Right lobe of liver (tissue), 6 donors: Measurements from ENCODE around the gene NANS. TPM values are rescaled to one million over a fixed set of nuclear protein-coding genes. Genes with fewer than 3 reads are reported as not detected.

Experiments
- ATAC-seq, 4 donors: fragments of 200-7000 bp; cut with Tn5 transposase; one replicate each; pipeline ENCODE4 v1.9.1; 2020; ENCODE audit warnings: mild to moderate bottlenecking in 4 of 4, moderate library complexity in 4 of 4
- DNase-seq, 3 donors: peaks; one replicate each; pipeline ENCODE4 v3.0.0-alpha.2; 2020
- H3K27ac ChIP-seq, 3 donors: fragments of 200-600 bp; one replicate each; pipeline ENCODE4 v1.8.0; 2022
- H3K27me3 ChIP-seq, 2 donors: fragments of 200-600 bp; one replicate each; pipeline ENCODE4 v1.8.0; 2022
- H3K36me3 ChIP-seq, 4 donors: fragments of 200-600 bp; sonication (generic) in 1 of 4; one replicate each; pipeline versions ENCODE4 v1.5.1 to v1.8.0; 2017 to 2022; ENCODE audit warnings: control low read depth in 1 of 4
- H3K4me1 ChIP-seq, 4 donors: fragments of 200-600 bp; sonication (generic) in 1 of 4; one replicate each; pipeline versions ENCODE4 v1.5.1 to v1.8.0; 2017 to 2022; ENCODE audit warnings: control low read depth in 1 of 4
- H3K4me3 ChIP-seq, 3 donors: fragments of 200-600 bp; one replicate each; pipeline ENCODE4 v1.8.0; 2022
- H3K9me3 ChIP-seq, 4 donors: fragments of 200-600 bp; sonication (generic) in 1 of 4; one replicate each; pipeline versions ENCODE4 v1.5.1 to v1.8.0; 2017 to 2022; ENCODE audit warnings: control low read depth in 1 of 4
- CTCF ChIP-seq, 4 donors: fragments of 200-600 bp in 3 of 4; fragments of 450-650 bp in 1 of 4; IDR thresholded peaks; one replicate each; pipeline versions ENCODE4 v1.5.1 to v1.8.0; 2016 to 2022; ENCODE audit warnings: antibody characterized with exemption in 4 of 4, mild to moderate bottlenecking in 2 of 4
- POLR2A ChIP-seq: fragments of 450-650 bp; IDR thresholded peaks from one replicate; pipeline ENCODE4 v1.6.1; 2017; ENCODE audit warnings: antibody characterized with exemption, mild to moderate bottlenecking
- WGBS: methylation state at CpG from one replicate; pipeline ENCODE4 v1.1.6; 2018; ENCODE audit warnings: low coverage, low lambda C conversion rate; ENCODE audit not compliant: insufficient coverage; ENCODE audit errors: missing lambda C conversion rate; 5-methylcytosine and 5-hydroxymethylcytosine counted together
- intact Hi-C, 2 donors: fragments of 100-400 bp; cut with DNase I; formaldehyde crosslinking; loops; one replicate each; pipeline versions ENCODE4 v1.11.2 to v1.14.1; 2022
- total RNA-seq, 6 experiments: library from RNA; depleted of rRNA in 2 of 6; stranded (reverse); fragments of >200 nt in 2 of 6; fragmentation: NEBNext Ultra II Directional in 3 of 6; extraction: Animal tissue kit (Norgen Biotek cat#: 25700) in 3 of 6; gene quantifications; one replicate each; pipeline versions ENCODE4 v1.1.0 to v1.2.4, GENCODE V29; 2016 to 2023
- donor health status: DM: no; HTN: yes; CAD: no.
- donor health status: DM: no; HTN: no; CAD: no.
- donor health status: DM: no; HTN: no; CAD: no.
- donor health status: DM: no; HTN: yes; CAD: no.
- donor health status: DM: no; HTN: yes; CAD: no.

Gene NANS
- total RNA-seq, 6 experiments from 2014 or later = 16.4 to 43.2 (median 30.2) TPM

DNA sequence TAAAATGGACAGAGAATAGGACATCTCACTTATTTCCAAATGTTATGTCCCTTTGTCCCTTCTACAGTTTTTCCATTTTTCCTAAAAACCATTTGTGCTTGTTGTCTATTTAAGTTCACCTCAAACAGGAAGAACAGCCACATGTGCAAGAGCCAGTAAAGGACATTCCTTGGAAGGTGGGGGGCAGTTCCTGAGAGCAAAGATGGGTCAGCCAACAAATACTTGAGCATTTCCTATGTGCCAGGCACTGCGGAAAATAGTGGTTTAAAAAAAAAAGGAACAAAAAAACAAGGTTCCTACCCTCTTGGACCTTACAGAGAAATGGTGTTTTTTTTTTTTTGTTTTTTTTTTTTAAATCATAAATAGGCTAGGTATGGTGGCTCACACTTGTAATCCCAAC lies 46.6 kb upstream of the NANS start:
- intact Hi-C loops = no loop called here
- Histone ChIP-seq H3K4me3 (no peak overlapping the region), H3K4me1 (no peaks in the 10 kb centered on the region), H3K36me3 (peaks cover 0 to 84% (median 28%) of the 10 kb centered on the region in 4 donors), H3K9me3 (no peaks in the 10 kb centered on the region), H3K27ac (no peak overlapping the region), H3K27me3 (no peaks in the 10 kb centered on the region)
- peak; percentile 53 to 68 (median 62) for ATAC-seq
- TF ChIP-seq CTCF (IDR thresholded peaks at IDR 0.05) = no peak
- no peak for TF ChIP-seq POLR2A
- 20% methylated on average over 1 of the region's 1 CpG for WGBS
- DNase-seq = no peak

GRCh38 chr9:98010445-98010844 lies 46.1 kb upstream of the NANS start:
- TF ChIP-seq POLR2A (no peak), CTCF (IDR thresholded peaks at IDR 0.05) (no peak)
- Histone ChIP-seq H3K36me3 (peaks cover 0 to 84% (median 28%) of the 10 kb centered on the region in 4 donors), H3K27ac (no peak overlapping the region), H3K9me3 (no peaks in the 10 kb centered on the region), H3K4me3 (no peak overlapping the region), H3K4me1 (no peaks in the 10 kb centered on the region), H3K27me3 (no peaks in the 10 kb centered on the region)
- intact Hi-C loops = no loop called here
- 34% methylated on average over 2 of the region's 2 CpGs for WGBS
- no peak for DNase-seq
- peak in 2 of 4 donors; percentile 20 to 42 for ATAC-seq

GRCh38 chr9:98011122-98011521 lies 45.4 kb upstream of the NANS start:
- ATAC-seq = no peak
- no peak for TF ChIP-seq CTCF (IDR thresholded peaks at IDR 0.05)
- TF ChIP-seq POLR2A = no peak
- Histone ChIP-seq H3K27ac (no peak overlapping the region), H3K27me3 (no peaks in the 10 kb centered on the region), H3K4me1 (no peaks in the 10 kb centered on the region), H3K9me3 (no peaks in the 10 kb centered on the region), H3K36me3 (peaks cover 3 to 84% (median 32%) of the 10 kb centered on the region in 4 donors), H3K4me3 (no peak overlapping the region)
- intact Hi-C loops = no loop called here
- 83% methylated on average over 4 of the region's 7 CpGs for WGBS
- no peak for DNase-seq

GRCh38 chr9:98016137-98016680 lies 40.3 kb upstream of the NANS start:
- intact Hi-C loops = no loop called here
- H3K9me3 ChIP-seq = no peaks in the 10 kb centered on the region
- H3K27me3 ChIP-seq = no peaks in the 10 kb centered on the region
- no peak for DNase-seq
- peaks cover 12 to 79% (median 31%) of the 10 kb centered on the region in 4 donors for H3K36me3 ChIP-seq
- 91% methylated on average over 4 of the region's 4 CpGs for WGBS
- no peak overlapping the region for H3K4me3 ChIP-seq
- ATAC-seq = no peak
- H3K4me1 ChIP-seq = peaks cover 0 to under 1% (median 0%) of the 10 kb centered on the region in 4 donors
- no peak overlapping the region for H3K27ac ChIP-seq
- TF ChIP-seq POLR2A (no peak), CTCF (IDR thresholded peaks at IDR 0.05) (no peak)
